22Rv1 (cell line): ENCODE measurements around the gene B3GLCT.

ENCODE experiments used
- ZFX ChIP-seq: fragments of 450-650 bp; IDR thresholded peaks from 2 replicates; pipeline ENCODE4 v1.6.1; 2017; ENCODE audit warnings: antibody characterized with exemption, borderline replicate concordance
- TF ChIP-seq, protein P1 (sequence below): fragments of 450-650 bp; IDR thresholded peaks from 2 replicates; pipeline ENCODE4 v1.5.1; 2017; ENCODE audit warnings: mild to moderate bottlenecking

- TF ChIP-seq, protein P1, sequence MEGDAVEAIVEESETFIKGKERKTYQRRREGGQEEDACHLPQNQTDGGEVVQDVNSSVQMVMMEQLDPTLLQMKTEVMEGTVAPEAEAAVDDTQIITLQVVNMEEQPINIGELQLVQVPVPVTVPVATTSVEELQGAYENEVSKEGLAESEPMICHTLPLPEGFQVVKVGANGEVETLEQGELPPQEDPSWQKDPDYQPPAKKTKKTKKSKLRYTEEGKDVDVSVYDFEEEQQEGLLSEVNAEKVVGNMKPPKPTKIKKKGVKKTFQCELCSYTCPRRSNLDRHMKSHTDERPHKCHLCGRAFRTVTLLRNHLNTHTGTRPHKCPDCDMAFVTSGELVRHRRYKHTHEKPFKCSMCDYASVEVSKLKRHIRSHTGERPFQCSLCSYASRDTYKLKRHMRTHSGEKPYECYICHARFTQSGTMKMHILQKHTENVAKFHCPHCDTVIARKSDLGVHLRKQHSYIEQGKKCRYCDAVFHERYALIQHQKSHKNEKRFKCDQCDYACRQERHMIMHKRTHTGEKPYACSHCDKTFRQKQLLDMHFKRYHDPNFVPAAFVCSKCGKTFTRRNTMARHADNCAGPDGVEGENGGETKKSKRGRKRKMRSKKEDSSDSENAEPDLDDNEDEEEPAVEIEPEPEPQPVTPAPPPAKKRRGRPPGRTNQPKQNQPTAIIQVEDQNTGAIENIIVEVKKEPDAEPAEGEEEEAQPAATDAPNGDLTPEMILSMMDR: no peak
- TF ChIP-seq ZFX: no peak
These were observed 287 bp upstream of the B3GLCT start for GRCh38 chr13:31199527-31199848.
